SK-N-SH (cell line): ENCODE measurements around the gene NTNG1. TPM values are rescaled to one million over a fixed set of nuclear protein-coding genes. Genes with fewer than 3 reads are reported as not detected.
A peak's percentile ranks its signal among the peaks of the same experiment; 100 is the strongest.

ENCODE experiments used
- CTCF ChIA-PET: fragments of 300-600, 350-600 bp; formaldehyde crosslinking; extraction: SDS; loops from one replicate; lab custom pipeline; 2021; lab: Yijun Ruan, JAX
- POLR2A ChIA-PET: fragments of 350-600 bp; sonication (Branson Sonifier 250); formaldehyde crosslinking; extraction: SDS; loops from one replicate; lab custom pipeline; 2020; ENCODE audit warnings: antibody characterized with exemption, inconsistent platforms; lab: Yijun Ruan, JAX
- DNase-seq: peaks from one replicate; pipeline ENCODE4 v3.0.0; 2012
- H2AFZ ChIP-seq: fragments of 200-600 bp; sonication (generic); 2 replicates; pipeline ENCODE4 v1.8.1; 2016; ENCODE audit warnings: antibody characterized with exemption, mild to moderate bottlenecking, low read depth
- H3F3A ChIP-seq: fragments of 200-600 bp; sonication (generic); replicated peaks from 2 replicates; pipeline ENCODE3; 2016; ENCODE audit warnings: antibody characterized with exemption, mild to moderate bottlenecking; ENCODE audit not compliant: insufficient read depth
- H3K27ac ChIP-seq, 2 experiments: fragments of 200-500 bp in 1 of 2; fragments of 200-600 bp in 1 of 2; sonication (Bioruptor generic) in 1 of 2; sonication (generic), shearing (Covaris generic) in 1 of 2; 2 replicates each; pipeline versions ENCODE4 v1.5.1 to v1.6.1; 2014 to 2016; ENCODE audit warnings: low read depth in 2 of 2, inconsistent platforms in 1 of 2, low read length in 1 of 2, mild to moderate bottlenecking in 1 of 2, mixed read lengths in 1 of 2
- H3K27me3 ChIP-seq: fragments of 200-600 bp; sonication (generic), shearing (Covaris generic); 2 replicates; pipeline ENCODE4 v1.6.1; 2016; ENCODE audit warnings: mixed run types; ENCODE audit not compliant: insufficient read depth
- H3K36me3 ChIP-seq, 2 experiments: fragments of 200-500 bp in 1 of 2; fragments of 200-600 bp in 1 of 2; sonication (Bioruptor generic) in 1 of 2; sonication (generic) in 1 of 2; replicated peaks in 1 of 2; 2 replicates each; pipeline versions ENCODE3 to v1.5.1; 2014 to 2016; ENCODE audit warnings: low read length in 1 of 2, mild to moderate bottlenecking in 1 of 2; ENCODE audit not compliant: insufficient read depth in 2 of 2, control insufficient read depth in 1 of 2
- H3K4me1 ChIP-seq, 2 experiments: fragments of 200-500 bp in 1 of 2; fragments of 200-600 bp in 1 of 2; sonication (Bioruptor generic) in 1 of 2; sonication (generic), shearing (Covaris generic) in 1 of 2; 2 replicates each; pipeline versions ENCODE4 v1.5.1 to v1.6.1; 2014 to 2016; ENCODE audit warnings: low read depth in 1 of 2, low read length in 1 of 2, mixed run types in 1 of 2; ENCODE audit not compliant: insufficient read depth in 2 of 2, control insufficient read depth in 1 of 2
- H3K4me2 ChIP-seq: fragments of 200-600 bp; sonication (generic), shearing (Covaris generic); 2 replicates; pipeline ENCODE4 v1.6.1; 2017; ENCODE audit warnings: mixed run types
- H3K4me3 ChIP-seq, 2 experiments: fragments of 200-500 bp in 1 of 2; fragments of 200-600 bp in 1 of 2; sonication (Bioruptor generic) in 1 of 2; sonication (generic), shearing (Covaris generic) in 1 of 2; 2 replicates each; pipeline versions ENCODE4 v1.5.1 to v1.8.1; 2014 to 2016; ENCODE audit warnings: low read depth in 2 of 2, inconsistent platforms in 1 of 2, low read length in 1 of 2, mild to moderate bottlenecking in 1 of 2, mixed read lengths in 1 of 2, moderate library complexity in 1 of 2
- H3K79me2 ChIP-seq: fragments of 200-600 bp; sonication (generic); 2 replicates; pipeline ENCODE4 v1.8.1; 2017; ENCODE audit warnings: mild to moderate bottlenecking; ENCODE audit not compliant: insufficient read depth
- H3K9ac ChIP-seq: fragments of 200-600 bp; sonication (generic); 2 replicates; pipeline ENCODE4 v1.6.1; 2017; ENCODE audit warnings: mixed run types
- H3K9me2 ChIP-seq: fragments of 200-600 bp; sonication (generic); 2 replicates; pipeline ENCODE4 v1.6.1; 2017; ENCODE audit warnings: mixed run types
- H3K9me3 ChIP-seq: fragments of 200-600 bp; sonication (generic); 2 replicates; pipeline ENCODE4 v1.6.1; 2017; ENCODE audit warnings: mixed run types, mild to moderate bottlenecking, moderate library complexity
- H4K20me1 ChIP-seq: fragments of 200-600 bp; sonication (generic); 2 replicates; pipeline ENCODE4 v1.6.1; 2017; ENCODE audit warnings: mild to moderate bottlenecking, mixed run types; ENCODE audit not compliant: insufficient read depth
- CHD2 ChIP-seq: fragments of 150-350 bp; IDR thresholded peaks from 2 replicates; pipeline ENCODE4 v1.6.1; 2018; ENCODE audit warnings: low read length; ENCODE audit not compliant: partially characterized antibody
- CTCF ChIP-seq: fragments of 200-600 bp; sonication (generic); IDR thresholded peaks from 2 replicates; pipeline ENCODE4 v1.6.1; 2017; ENCODE audit warnings: antibody characterized with exemption, mild to moderate bottlenecking, moderate library complexity
- FOSL2 ChIP-seq: IDR thresholded peaks from 2 replicates; pipeline ENCODE4 v1.4.0; 2012; ENCODE audit warnings: low read depth, mild to moderate bottlenecking, moderate library complexity, borderline replicate concordance
- FOXJ3 ChIP-seq: sonication (generic); formaldehyde crosslinking; IDR thresholded peaks from 2 replicates; pipeline ENCODE4 v1.5.1; 2020; ENCODE audit warnings: mild to moderate bottlenecking, missing genetic modification reagents
- GABPA ChIP-seq: IDR thresholded peaks from 2 replicates; pipeline ENCODE4 v1.4.0; 2012; ENCODE audit warnings: low read depth, mild to moderate bottlenecking
- IRF3 ChIP-seq: fragments of 150-350 bp; IDR thresholded peaks from 2 replicates; pipeline ENCODE4 v1.6.1; 2016; ENCODE audit warnings: mild to moderate bottlenecking, low read depth, low read length
- MXI1 ChIP-seq: IDR thresholded peaks from 2 replicates; pipeline ENCODE4 v1.6.1; 2012; ENCODE audit warnings: mild to moderate bottlenecking, low read depth, low read length, improper control_type of control experiment
- PBX3 ChIP-seq: IDR thresholded peaks from 2 replicates; pipeline ENCODE4; 2012
- RAD21 ChIP-seq: IDR thresholded peaks from 2 replicates; pipeline ENCODE4 v1.6.1; 2012; ENCODE audit warnings: mild to moderate bottlenecking, low read length
- RCOR1 ChIP-seq: fragments of 150-350 bp; IDR thresholded peaks from 2 replicates; pipeline ENCODE4 v1.6.1; 2017; ENCODE audit warnings: antibody characterized with exemption, low read length
- SMC3 ChIP-seq: IDR thresholded peaks from 2 replicates; pipeline ENCODE4 v1.6.1; 2012; ENCODE audit warnings: low read depth, low read length, improper control_type of control experiment
- TAF1 ChIP-seq: IDR thresholded peaks from 2 replicates; pipeline ENCODE4 v1.6.1; 2012; ENCODE audit warnings: low read depth, mild to moderate bottlenecking, low read length, moderate library complexity, borderline replicate concordance
- TEAD4 ChIP-seq: IDR thresholded peaks from 2 replicates; pipeline ENCODE4 v1.4.0; 2012; ENCODE audit warnings: mild to moderate bottlenecking, borderline replicate concordance; ENCODE audit not compliant: insufficient read depth
- USF2 ChIP-seq: fragments of 150-350 bp; IDR thresholded peaks from 2 replicates; pipeline ENCODE4 v1.6.1; 2017; ENCODE audit warnings: antibody characterized with exemption, low read length, low read depth, borderline replicate concordance
- WGBS: methylation state at CpG from one replicate; pipeline ENCODE4 v1.1.6; 2017; ENCODE audit warnings: low lambda C conversion rate; 5-methylcytosine and 5-hydroxymethylcytosine counted together
- polyA plus RNA-seq, 3 experiments: library from polyadenylated mRNA; depleted of rRNA; stranded (reverse); fragments of >200 nt; gene quantifications; 2 replicates each; pipeline ENCODE4 v1.2.3, GENCODE V29; 2012
- TF ChIP-seq, protein P1 (sequence below): IDR thresholded peaks from 2 replicates; pipeline ENCODE4 v1.6.1; 2012; ENCODE audit warnings: mild to moderate bottlenecking, low read depth, low read length, moderate library complexity

The NTNG1 gene
- polyA plus RNA-seq, 1 of the 3 experiments (the other 2 are of a cell fraction): 0.03 TPM

DNA sequence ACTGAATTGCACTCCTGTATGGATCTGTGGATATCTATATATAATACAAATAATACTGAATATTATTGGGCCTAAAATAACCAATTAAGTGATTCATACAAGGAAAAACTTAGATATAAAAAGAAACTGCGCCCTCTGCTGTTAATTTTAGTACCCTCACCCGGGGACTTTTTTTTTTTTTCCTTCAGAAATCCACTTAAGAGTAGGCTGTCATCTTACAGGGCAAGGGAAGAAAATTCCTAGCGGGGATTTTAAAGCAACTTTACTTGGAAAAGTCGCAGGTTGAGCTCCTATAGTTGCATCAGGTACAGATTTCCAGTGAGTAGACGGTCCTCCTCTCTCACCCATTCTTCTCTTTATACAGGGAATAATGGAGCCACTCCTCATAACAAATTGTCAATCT is 1.3 kb downstream of the NTNG1 start:
- Histone ChIP-seq H3K36me3 (no peaks in the 10 kb centered on the region), H2AFZ (no peak overlapping the region), H3K4me1 (peaks cover 0 to 13% of the 10 kb centered on the region in 2 experiments; a peak in 2 of 4 replicates), H3K27me3 (peaks cover 11% of the 10 kb centered on the region; the same call in 1 of the 2 replicates), H3K9me3 (no peaks in the 10 kb centered on the region), H3K27ac (no peak overlapping the region), H3K4me2 (peak overlapping the region; percentile 83), H3K9ac (no peak overlapping the region), H3K79me2 (no peaks in the 10 kb centered on the region), H3K4me3 (peak overlapping the region; percentile 45 to 66; a peak in 3 of 4 replicates), H3K9me2 (no peaks in the 10 kb centered on the region), H4K20me1 (no peaks in the 10 kb centered on the region), H3F3A (no peaks in the 10 kb centered on the region)
- peak; percentile 29 for DNase-seq
- WGBS: 1% methylated on average over 5 of the region's 5 CpGs
- ChIA-PET CTCF (interaction anchor here (0.6 to 2.5 kb wide), 20 partner anchors 9 to 1005 kb away, joined by 3 to 14 read pairs (median 4); partner anchors contain the start of gene PRMT6), POLR2A (interaction anchor here (0.9 kb wide), 1 partner anchor 85 kb away, joined by 4 read pairs; the partner anchor contains the start of gene PRMT6)
- peak; percentile 86 for TF ChIP-seq CTCF
- no peak for TF ChIP-seq FOSL2
- peak; percentile 24; the same call in 1 of the 2 replicates for TF ChIP-seq SMC3
- no peak for TF ChIP-seq CHD2
- TF ChIP-seq, protein P1, sequence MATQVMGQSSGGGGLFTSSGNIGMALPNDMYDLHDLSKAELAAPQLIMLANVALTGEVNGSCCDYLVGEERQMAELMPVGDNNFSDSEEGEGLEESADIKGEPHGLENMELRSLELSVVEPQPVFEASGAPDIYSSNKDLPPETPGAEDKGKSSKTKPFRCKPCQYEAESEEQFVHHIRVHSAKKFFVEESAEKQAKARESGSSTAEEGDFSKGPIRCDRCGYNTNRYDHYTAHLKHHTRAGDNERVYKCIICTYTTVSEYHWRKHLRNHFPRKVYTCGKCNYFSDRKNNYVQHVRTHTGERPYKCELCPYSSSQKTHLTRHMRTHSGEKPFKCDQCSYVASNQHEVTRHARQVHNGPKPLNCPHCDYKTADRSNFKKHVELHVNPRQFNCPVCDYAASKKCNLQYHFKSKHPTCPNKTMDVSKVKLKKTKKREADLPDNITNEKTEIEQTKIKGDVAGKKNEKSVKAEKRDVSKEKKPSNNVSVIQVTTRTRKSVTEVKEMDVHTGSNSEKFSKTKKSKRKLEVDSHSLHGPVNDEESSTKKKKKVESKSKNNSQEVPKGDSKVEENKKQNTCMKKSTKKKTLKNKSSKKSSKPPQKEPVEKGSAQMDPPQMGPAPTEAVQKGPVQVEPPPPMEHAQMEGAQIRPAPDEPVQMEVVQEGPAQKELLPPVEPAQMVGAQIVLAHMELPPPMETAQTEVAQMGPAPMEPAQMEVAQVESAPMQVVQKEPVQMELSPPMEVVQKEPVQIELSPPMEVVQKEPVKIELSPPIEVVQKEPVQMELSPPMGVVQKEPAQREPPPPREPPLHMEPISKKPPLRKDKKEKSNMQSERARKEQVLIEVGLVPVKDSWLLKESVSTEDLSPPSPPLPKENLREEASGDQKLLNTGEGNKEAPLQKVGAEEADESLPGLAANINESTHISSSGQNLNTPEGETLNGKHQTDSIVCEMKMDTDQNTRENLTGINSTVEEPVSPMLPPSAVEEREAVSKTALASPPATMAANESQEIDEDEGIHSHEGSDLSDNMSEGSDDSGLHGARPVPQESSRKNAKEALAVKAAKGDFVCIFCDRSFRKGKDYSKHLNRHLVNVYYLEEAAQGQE: no peak
- TF ChIP-seq RAD21: peak; percentile 67
- TF ChIP-seq MXI1: peak; percentile 36; the same call in 1 of the 2 replicates

DNA sequence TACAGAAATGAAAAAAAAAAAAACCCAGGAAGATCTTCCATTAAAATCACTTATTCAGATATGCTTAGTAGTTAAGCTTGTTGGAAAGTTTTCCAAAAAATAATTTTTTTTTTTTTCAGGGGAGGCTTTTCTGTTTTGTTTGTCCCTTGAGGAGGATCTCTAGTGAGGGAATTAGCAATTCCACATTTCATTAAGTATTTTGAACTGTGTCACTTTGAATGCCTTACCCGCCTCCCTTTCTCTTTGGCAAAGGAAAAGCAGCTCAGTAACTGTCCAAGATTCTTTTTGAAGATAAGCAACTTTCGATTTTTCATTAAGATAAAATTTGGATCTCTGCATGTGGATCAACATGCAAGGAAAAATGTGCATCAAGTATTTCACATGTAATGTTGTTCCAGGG is 1.8 kb downstream of the NTNG1 start:
- Histone ChIP-seq H3F3A (no peaks in the 10 kb centered on the region), H3K9ac (no peak overlapping the region)
- 40% methylated on average over 2 of the region's 2 CpGs for WGBS
- TF ChIP-seq FOXJ3 (no peak), PBX3 (no peak), TAF1 (no peak), USF2 (no peak), TEAD4 (no peak), IRF3 (no peak), GABPA (no peak), MXI1 (no peak), RCOR1 (no peak)
- TF ChIP-seq, all 33 proteins: peak for 0
- Histone ChIP-seq H3K27me3 (peaks cover 11% of the 10 kb centered on the region; the same call in 1 of the 2 replicates), H3K4me2 (no peak overlapping the region), H2AFZ (no peak overlapping the region), H3K27ac (no peak overlapping the region), H3K9me2 (no peaks in the 10 kb centered on the region), H3K4me1 (peaks cover 0 to 13% of the 10 kb centered on the region in 2 experiments; a peak in 2 of 4 replicates), H3K79me2 (no peaks in the 10 kb centered on the region), H4K20me1 (no peaks in the 10 kb centered on the region), H3K36me3 (no peaks in the 10 kb centered on the region), H3K9me3 (no peaks in the 10 kb centered on the region), H3K4me3 (no peak overlapping the region; a peak in 1 of 4 replicates)
- ChIA-PET POLR2A (no interaction called here), CTCF (interaction anchor here (0.6 to 2.5 kb wide), 15 partner anchors 9 to 1005 kb away, joined by 3 to 14 read pairs (median 4); partner anchors contain the start of gene PRMT6)
- no peak for DNase-seq
